Neural progenitor cell (in vitro differentiated cells): ENCODE results near the gene SNX25.

ENCODE experiments used
- EZH2 ChIP-seq: fragments of 200-600 bp; sonication (generic); IDR thresholded peaks from 2 replicates; pipeline ENCODE4 v1.6.1; 2017; ENCODE audit warnings: antibody characterized with exemption, mild to moderate bottlenecking, moderate library complexity
- EZH2phosphoT487 ChIP-seq: fragments of 200-600 bp; sonication (generic); IDR thresholded peaks from 2 replicates; pipeline ENCODE4 v1.6.1; 2017; ENCODE audit warnings: antibody characterized with exemption
- TF ChIP-seq, protein P1 (sequence below): fragments of 200-600 bp; sonication (generic); IDR thresholded peaks from 2 replicates; pipeline ENCODE4 v1.5.1; 2017; ENCODE audit warnings: antibody characterized with exemption, mild to moderate bottlenecking

DNA sequence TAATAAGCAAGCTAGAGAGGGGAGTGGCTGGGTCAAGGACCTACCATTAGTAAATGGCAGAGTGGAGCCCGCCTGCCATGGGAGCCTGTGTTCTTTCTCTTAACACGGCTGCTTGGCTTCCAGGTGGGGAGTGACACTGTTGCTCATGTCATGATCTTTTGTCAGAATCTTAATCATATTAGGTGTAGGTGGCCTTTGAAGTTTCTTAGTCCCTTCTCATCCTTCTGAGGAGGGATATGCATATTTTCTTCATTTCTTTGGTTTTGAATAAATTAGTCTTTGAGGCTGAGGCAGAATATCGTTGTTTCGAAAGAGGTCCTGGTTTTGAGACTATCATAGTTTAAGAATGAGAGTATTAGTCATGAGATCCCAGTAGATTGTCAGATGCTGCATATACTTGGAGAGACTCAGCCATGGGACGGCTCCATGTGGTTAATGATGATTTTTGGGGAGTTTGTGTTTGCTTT is 28.9 kb downstream of the SNX25 start:
- TF ChIP-seq, protein P1, sequence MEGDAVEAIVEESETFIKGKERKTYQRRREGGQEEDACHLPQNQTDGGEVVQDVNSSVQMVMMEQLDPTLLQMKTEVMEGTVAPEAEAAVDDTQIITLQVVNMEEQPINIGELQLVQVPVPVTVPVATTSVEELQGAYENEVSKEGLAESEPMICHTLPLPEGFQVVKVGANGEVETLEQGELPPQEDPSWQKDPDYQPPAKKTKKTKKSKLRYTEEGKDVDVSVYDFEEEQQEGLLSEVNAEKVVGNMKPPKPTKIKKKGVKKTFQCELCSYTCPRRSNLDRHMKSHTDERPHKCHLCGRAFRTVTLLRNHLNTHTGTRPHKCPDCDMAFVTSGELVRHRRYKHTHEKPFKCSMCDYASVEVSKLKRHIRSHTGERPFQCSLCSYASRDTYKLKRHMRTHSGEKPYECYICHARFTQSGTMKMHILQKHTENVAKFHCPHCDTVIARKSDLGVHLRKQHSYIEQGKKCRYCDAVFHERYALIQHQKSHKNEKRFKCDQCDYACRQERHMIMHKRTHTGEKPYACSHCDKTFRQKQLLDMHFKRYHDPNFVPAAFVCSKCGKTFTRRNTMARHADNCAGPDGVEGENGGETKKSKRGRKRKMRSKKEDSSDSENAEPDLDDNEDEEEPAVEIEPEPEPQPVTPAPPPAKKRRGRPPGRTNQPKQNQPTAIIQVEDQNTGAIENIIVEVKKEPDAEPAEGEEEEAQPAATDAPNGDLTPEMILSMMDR, result no peak
- TF ChIP-seq EZH2phosphoT487, result no peak
- no peak for TF ChIP-seq EZH2
